GM12878 (cell line): ENCODE results near the gene DCK. TPM values are rescaled to one million over a fixed set of nuclear protein-coding genes. Genes with fewer than 3 reads are reported as not detected.

Experiments
- ATAC-seq: fragments of 200-7000 bp; cut with Tn5 transposase; 3 replicates; pipeline ENCODE4 v1.9.1; 2020; ENCODE audit warnings: mild to moderate bottlenecking, moderate library complexity
- BruUV-seq: library from RNA; stranded (reverse); fragments of 400-500 nt; replicated peaks from 2 replicates; lab custom pipeline; 2021; lab: Mats Ljungman, UMichigan
- CTCF ChIA-PET: fragments of 300-600 bp; sonication (Branson Sonifier 250); formaldehyde crosslinking; extraction: SDS; loops from one replicate; lab custom pipeline; 2021; ENCODE audit warnings: inconsistent platforms; lab: Yijun Ruan, JAX
- POLR2A ChIA-PET: fragments of 350-600 bp; formaldehyde crosslinking; extraction: SDS; loops from one replicate; lab custom pipeline; 2021; ENCODE audit warnings: inconsistent platforms; lab: Charles Lee
- RAD21 ChIA-PET: fragments of 300-600 bp; sonication (Branson Sonifier 250); formaldehyde crosslinking; loops from one replicate; lab custom pipeline; 2023; ENCODE audit warnings: antibody characterized with exemption; ENCODE audit not compliant: unreplicated experiment; lab: Charles Lee
- SMC1A ChIA-PET: fragments of 300-600 bp; sonication (Branson Sonifier 250); formaldehyde crosslinking; loops from one replicate; lab custom pipeline; 2023; ENCODE audit not compliant: unreplicated experiment, uncharacterized antibody; lab: Charles Lee
- DNase-seq: peaks from one replicate; pipeline ENCODE4 v3.0.0-alpha.2; 2011; ENCODE audit warnings: low read depth, low spot score
- FAIRE-seq: peaks from 3 replicates; lab custom pipeline; 2011; peaks lifted over from hg19 to GRCh38; lab: Jason Lieb, UNC
- H2AFZ ChIP-seq: 2 replicates; pipeline ENCODE4 v1.6.0; 2011; ENCODE audit warnings: low read depth, low read length, control low read depth; ENCODE audit not compliant: control insufficient read depth
- H3K27ac ChIP-seq: 2 replicates; pipeline ENCODE4 v1.5.1; 2011; ENCODE audit warnings: control low read depth; ENCODE audit not compliant: control insufficient read depth, insufficient read depth
- H3K27me3 ChIP-seq, 2 experiments: replicated peaks in 1 of 2; 2 replicates each; pipeline versions ENCODE4 v1.6.0 to v1.6.1; 2011; ENCODE audit warnings: low read length in 1 of 2; ENCODE audit not compliant: control insufficient read depth in 2 of 2, insufficient read depth in 2 of 2
- H3K36me3 ChIP-seq, 2 experiments: 2 replicates each; pipeline ENCODE4 v1.5.1; 2011; ENCODE audit warnings: low read length in 1 of 2; ENCODE audit not compliant: control insufficient read depth in 2 of 2, insufficient read depth in 2 of 2
- H3K4me1 ChIP-seq: 2 replicates; pipeline ENCODE4 v1.6.1; 2011; ENCODE audit warnings: mild to moderate bottlenecking, low read length, moderate library complexity, mixed read lengths; ENCODE audit not compliant: control insufficient read depth, insufficient read depth
- H3K4me2 ChIP-seq: 2 replicates; pipeline ENCODE4 v1.6.0; 2011; ENCODE audit warnings: control low read depth; ENCODE audit not compliant: control insufficient read depth, insufficient read depth
- H3K4me3 ChIP-seq: fragments of 200-600 bp; sonication (generic); 2 replicates; pipeline ENCODE4 v1.5.1; 2016
- H3K79me2 ChIP-seq: 2 replicates; pipeline ENCODE4 v1.6.0; 2011; ENCODE audit warnings: low read length; ENCODE audit not compliant: control insufficient read depth, insufficient read depth
- H3K9ac ChIP-seq: 2 replicates; pipeline ENCODE4 v1.8.0; 2011; ENCODE audit warnings: low read length, control low read depth, mixed read lengths; ENCODE audit not compliant: control insufficient read depth, insufficient read depth
- H3K9me3 ChIP-seq: replicated peaks from 3 replicates; pipeline ENCODE4 v1.5.1; 2011; ENCODE audit warnings: mild to moderate bottlenecking, low read length; ENCODE audit not compliant: control insufficient read depth, insufficient read depth
- H4K20me1 ChIP-seq: 2 replicates; pipeline ENCODE4 v1.6.0; 2011; ENCODE audit not compliant: control insufficient read depth, insufficient read depth
- BRCA1 ChIP-seq: IDR thresholded peaks from 2 replicates; pipeline ENCODE4 v1.6.1; 2011; ENCODE audit warnings: low read depth, low read length, improper control_type of control experiment
- FOXM1 ChIP-seq: IDR thresholded peaks from 2 replicates; pipeline ENCODE4 v1.6.1; 2012; ENCODE audit warnings: low read depth, mild to moderate bottlenecking, inconsistent platforms, low read length, moderate library complexity
- IKZF1 ChIP-seq: fragments of 450-650 bp; conservative IDR thresholded peaks from 2 replicates; pipeline ENCODE4 v1.6.1; 2017; ENCODE audit warnings: antibody characterized with exemption, mild to moderate bottlenecking
- RELA ChIP-seq: fragments of 450-650 bp; IDR thresholded peaks from 2 replicates; pipeline ENCODE4 v1.8.0; 2014; ENCODE audit warnings: borderline replicate concordance; ENCODE audit not compliant: partially characterized antibody
- RFX5 ChIP-seq: IDR thresholded peaks from 2 replicates; pipeline ENCODE4 v1.6.1; 2011; ENCODE audit warnings: low read depth, low read length, improper control_type of control experiment
- WGBS: methylation state at CpG from one replicate; pipeline ENCODE4 v1.1.6; 2016; ENCODE audit warnings: low lambda C conversion rate; ENCODE audit not compliant: insufficient replicate concordance, insufficient coverage; ENCODE audit errors: missing lambda C conversion rate; 5-methylcytosine and 5-hydroxymethylcytosine counted together
- in situ Hi-C: fragments of 300-500 bp; cut with MboI; formaldehyde crosslinking; loops from 9 replicates; pipeline ENCODE4 v1.14.3; 2018; ENCODE audit warnings: mixed read lengths
- intact Hi-C: fragments of 100-400 bp; cut with micrococcal nuclease; formaldehyde crosslinking; loops from one replicate; pipeline ENCODE4 v1.14.2; 2022; ENCODE audit not compliant: unreplicated experiment
- polyA plus RNA-seq, 11 experiments: library from polyadenylated mRNA; depleted of rRNA in 4 of 11; unstranded in 6 of 11; stranded (reverse) in 5 of 11; fragments of >200 nt; fragmentation: Nextera tagmentation in 4 of 11; fragmentation: Illumina TruSeq in 1 of 11; extraction: Ambion mirVana in 4 of 11; extraction: Trizol in 1 of 11; gene quantifications; 1 replicate in 1 of 11; 2 replicates in 10 of 11; pipeline versions ENCODE4 v1.2.1 to v1.2.3, GENCODE V29; 2011 to 2016; ENCODE audit warnings: inconsistent platforms in 2 of 11, missing spikeins in 2 of 11, low read depth in 1 of 11
- total RNA-seq, 4 experiments: library from RNA; depleted of rRNA in 3 of 4; stranded (reverse); fragments of >200 nt in 3 of 4; fragmentation: Illumina TruSeq in 1 of 4; extraction: Trizol in 1 of 4; gene quantifications; 2 replicates each; pipeline versions ENCODE4 v1.2.1 to v1.2.3, GENCODE V29; 2013 to 2021
- TF ChIP-seq, protein P1 (sequence below): fragments of 450-650 bp; IDR thresholded peaks from 2 replicates; pipeline ENCODE4 v1.6.1; 2018; ENCODE audit warnings: mild to moderate bottlenecking, low read depth, moderate library complexity; ENCODE audit not compliant: partially characterized antibody
- TF ChIP-seq, protein P2 (sequence below): fragments of 450-650 bp; IDR thresholded peaks from 2 replicates; pipeline ENCODE4 v1.6.1; 2018; ENCODE audit warnings: borderline replicate concordance, mild to moderate bottlenecking; ENCODE audit not compliant: partially characterized antibody
- TF ChIP-seq, protein P3 (sequence below): fragments of 450-650 bp; IDR thresholded peaks from 2 replicates; pipeline ENCODE4 v1.6.1; 2016; ENCODE audit warnings: mild to moderate bottlenecking
- TF ChIP-seq, protein P4 (sequence below): IDR thresholded peaks from 2 replicates; pipeline ENCODE4 v1.6.1; 2011; ENCODE audit warnings: low read depth, mild to moderate bottlenecking, low read length, moderate library complexity, borderline replicate concordance; ENCODE audit errors: extremely low read depth
- TF ChIP-seq, protein P5 (sequence below): fragments of 450-650 bp; IDR thresholded peaks from 2 replicates; pipeline ENCODE4 v1.6.1; 2017; ENCODE audit warnings: antibody characterized with exemption, mild to moderate bottlenecking, moderate library complexity

The DCK gene
- total and polyA plus RNA-seq, 10 of the 15 experiments (the other 5 are each of a cell fraction or from before 2014, with no cell fraction given) = 20.0 to 69.4 (median 26.2) TPM

DNA sequence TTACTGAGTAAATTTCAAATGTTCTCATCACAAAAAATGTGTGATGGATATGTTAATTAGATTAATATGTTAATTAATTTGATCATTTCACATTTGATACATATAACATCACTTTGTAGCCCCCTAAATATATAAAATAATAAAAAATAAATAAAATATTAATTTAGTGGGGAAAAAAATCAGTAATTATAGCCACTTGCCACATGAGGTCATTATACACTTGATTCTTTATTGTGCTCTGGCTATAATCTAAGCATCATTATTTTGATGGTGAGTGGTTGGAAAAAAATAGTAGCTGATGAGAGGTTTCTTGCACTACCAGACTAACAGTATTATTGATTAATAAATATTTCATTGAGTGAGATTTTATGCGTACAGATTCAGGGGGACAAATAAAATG is 57.4 kb downstream of the DCK start (continued):
- TF ChIP-seq, protein P1, sequence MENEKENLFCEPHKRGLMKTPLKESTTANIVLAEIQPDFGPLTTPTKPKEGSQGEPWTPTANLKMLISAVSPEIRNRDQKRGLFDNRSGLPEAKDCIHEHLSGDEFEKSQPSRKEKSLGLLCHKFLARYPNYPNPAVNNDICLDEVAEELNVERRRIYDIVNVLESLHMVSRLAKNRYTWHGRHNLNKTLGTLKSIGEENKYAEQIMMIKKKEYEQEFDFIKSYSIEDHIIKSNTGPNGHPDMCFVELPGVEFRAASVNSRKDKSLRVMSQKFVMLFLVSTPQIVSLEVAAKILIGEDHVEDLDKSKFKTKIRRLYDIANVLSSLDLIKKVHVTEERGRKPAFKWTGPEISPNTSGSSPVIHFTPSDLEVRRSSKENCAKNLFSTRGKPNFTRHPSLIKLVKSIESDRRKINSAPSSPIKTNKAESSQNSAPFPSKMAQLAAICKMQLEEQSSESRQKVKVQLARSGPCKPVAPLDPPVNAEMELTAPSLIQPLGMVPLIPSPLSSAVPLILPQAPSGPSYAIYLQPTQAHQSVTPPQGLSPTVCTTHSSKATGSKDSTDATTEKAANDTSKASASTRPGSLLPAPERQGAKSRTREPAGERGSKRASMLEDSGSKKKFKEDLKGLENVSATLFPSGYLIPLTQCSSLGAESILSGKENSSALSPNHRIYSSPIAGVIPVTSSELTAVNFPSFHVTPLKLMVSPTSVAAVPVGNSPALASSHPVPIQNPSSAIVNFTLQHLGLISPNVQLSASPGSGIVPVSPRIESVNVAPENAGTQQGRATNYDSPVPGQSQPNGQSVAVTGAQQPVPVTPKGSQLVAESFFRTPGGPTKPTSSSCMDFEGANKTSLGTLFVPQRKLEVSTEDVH = no peak
- no peak for TF ChIP-seq BRCA1
- TF ChIP-seq, all 136 proteins: peak for 0

DNA sequence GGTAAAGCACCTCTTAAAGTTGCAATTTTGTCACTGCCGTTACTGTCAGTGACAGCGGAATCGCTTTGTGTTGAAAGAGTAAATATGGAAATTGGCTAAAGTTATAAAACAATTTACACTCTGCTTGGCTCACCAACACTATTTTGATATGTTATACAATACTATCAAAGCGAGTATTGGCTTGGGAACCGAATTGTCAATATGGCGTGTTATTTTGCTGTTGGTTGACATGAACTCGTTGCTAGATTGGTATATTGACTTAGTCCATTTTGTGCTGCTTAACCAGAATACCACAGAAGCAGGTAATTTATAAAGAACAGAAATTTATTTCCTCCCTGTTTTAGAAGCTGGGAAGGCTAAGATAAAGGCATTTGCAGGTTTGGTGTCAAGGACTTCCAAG is 58.6 kb downstream of the DCK start:
- no peak overlapping the region for H3K4me2 ChIP-seq
- H4K20me1 ChIP-seq = no peaks in the 10 kb centered on the region
- no peaks in the 10 kb centered on the region for H3K4me1 ChIP-seq
- 82% methylated on average over 7 of the region's 7 CpGs for WGBS
- H3K27ac ChIP-seq = no peak overlapping the region
- RAD21 ChIA-PET = no interaction called here
- no peaks in the 10 kb centered on the region for H3K79me2 ChIP-seq
- DNase-seq (no peak), FAIRE-seq (no peak), ATAC-seq (no peak)
- H3K27me3 ChIP-seq = no peaks in the 10 kb centered on the region
- H2AFZ ChIP-seq = no peak overlapping the region
- intact Hi-C loops = no loop called here
- POLR2A ChIA-PET = no interaction called here
- H3K4me3 ChIP-seq = no peak overlapping the region
- in situ Hi-C loops = no loop called here
- TF ChIP-seq, protein P2, sequence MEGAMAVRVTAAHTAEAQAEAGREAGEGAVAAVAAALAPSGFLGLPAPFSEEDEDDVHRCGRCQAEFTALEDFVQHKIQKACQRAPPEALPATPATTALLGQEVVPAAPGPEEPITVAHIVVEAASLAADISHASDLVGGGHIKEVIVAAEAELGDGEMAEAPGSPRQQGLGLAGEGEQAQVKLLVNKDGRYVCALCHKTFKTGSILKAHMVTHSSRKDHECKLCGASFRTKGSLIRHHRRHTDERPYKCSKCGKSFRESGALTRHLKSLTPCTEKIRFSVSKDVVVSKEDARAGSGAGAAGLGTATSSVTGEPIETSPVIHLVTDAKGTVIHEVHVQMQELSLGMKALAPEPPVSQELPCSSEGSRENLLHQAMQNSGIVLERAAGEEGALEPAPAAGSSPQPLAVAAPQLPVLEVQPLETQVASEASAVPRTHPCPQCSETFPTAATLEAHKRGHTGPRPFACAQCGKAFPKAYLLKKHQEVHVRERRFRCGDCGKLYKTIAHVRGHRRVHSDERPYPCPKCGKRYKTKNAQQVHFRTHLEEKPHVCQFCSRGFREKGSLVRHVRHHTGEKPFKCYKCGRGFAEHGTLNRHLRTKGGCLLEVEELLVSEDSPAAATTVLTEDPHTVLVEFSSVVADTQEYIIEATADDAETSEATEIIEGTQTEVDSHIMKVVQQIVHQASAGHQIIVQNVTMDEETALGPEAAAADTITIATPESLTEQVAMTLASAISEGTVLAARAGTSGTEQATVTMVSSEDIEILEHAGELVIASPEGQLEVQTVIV = no peak
- TF ChIP-seq, protein P3, sequence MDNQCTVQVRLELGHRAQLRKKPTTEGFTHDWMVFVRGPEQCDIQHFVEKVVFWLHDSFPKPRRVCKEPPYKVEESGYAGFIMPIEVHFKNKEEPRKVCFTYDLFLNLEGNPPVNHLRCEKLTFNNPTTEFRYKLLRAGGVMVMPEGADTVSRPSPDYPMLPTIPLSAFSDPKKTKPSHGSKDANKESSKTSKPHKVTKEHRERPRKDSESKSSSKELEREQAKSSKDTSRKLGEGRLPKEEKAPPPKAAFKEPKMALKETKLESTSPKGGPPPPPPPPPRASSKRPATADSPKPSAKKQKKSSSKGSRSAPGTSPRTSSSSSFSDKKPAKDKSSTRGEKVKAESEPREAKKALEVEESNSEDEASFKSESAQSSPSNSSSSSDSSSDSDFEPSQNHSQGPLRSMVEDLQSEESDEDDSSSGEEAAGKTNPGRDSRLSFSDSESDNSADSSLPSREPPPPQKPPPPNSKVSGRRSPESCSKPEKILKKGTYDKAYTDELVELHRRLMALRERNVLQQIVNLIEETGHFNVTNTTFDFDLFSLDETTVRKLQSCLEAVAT = no peak
- TF ChIP-seq RELA (no peak), IKZF1 (no peak), FOXM1 (no peak), RFX5 (no peak)
- TF ChIP-seq, protein P4, sequence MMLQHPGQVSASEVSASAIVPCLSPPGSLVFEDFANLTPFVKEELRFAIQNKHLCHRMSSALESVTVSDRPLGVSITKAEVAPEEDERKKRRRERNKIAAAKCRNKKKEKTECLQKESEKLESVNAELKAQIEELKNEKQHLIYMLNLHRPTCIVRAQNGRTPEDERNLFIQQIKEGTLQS = no peak
- TF ChIP-seq, protein P5, sequence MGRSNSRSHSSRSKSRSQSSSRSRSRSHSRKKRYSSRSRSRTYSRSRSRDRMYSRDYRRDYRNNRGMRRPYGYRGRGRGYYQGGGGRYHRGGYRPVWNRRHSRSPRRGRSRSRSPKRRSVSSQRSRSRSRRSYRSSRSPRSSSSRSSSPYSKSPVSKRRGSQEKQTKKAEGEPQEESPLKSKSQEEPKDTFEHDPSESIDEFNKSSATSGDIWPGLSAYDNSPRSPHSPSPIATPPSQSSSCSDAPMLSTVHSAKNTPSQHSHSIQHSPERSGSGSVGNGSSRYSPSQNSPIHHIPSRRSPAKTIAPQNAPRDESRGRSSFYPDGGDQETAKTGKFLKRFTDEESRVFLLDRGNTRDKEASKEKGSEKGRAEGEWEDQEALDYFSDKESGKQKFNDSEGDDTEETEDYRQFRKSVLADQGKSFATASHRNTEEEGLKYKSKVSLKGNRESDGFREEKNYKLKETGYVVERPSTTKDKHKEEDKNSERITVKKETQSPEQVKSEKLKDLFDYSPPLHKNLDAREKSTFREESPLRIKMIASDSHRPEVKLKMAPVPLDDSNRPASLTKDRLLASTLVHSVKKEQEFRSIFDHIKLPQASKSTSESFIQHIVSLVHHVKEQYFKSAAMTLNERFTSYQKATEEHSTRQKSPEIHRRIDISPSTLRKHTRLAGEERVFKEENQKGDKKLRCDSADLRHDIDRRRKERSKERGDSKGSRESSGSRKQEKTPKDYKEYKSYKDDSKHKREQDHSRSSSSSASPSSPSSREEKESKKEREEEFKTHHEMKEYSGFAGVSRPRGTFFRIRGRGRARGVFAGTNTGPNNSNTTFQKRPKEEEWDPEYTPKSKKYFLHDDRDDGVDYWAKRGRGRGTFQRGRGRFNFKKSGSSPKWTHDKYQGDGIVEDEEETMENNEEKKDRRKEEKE = no peak
- SMC1A ChIA-PET = no interaction called here
- H3K9me3 ChIP-seq = no peaks in the 10 kb centered on the region
- H3K36me3 ChIP-seq = no peaks in the 10 kb centered on the region
- H3K9ac ChIP-seq = no peak overlapping the region
- CTCF ChIA-PET = no interaction called here
- no TSS peak for BruUV-seq
